ENCODE data around the gene HACE1. TPM values are rescaled to one million over a fixed set of nuclear protein-coding genes. Genes with fewer than 3 reads are reported as not detected.

The HACE1 gene
- polyA plus RNA-seq, 1 experiment: 13.6 TPM

- POLR2A ChIA-PET: no interaction called here
- no peak overlapping the region for H3K4me3 ChIP-seq (ENCODE audit: low read depth, low read length)
Measured at GRCh38 chr6:104888066-104888465, 28.3 kb upstream of the HACE1 start.

GRCh38 chr6:104887350-104887749 lies 27.6 kb upstream of the HACE1 start:
- Histone ChIP-seq H3K9me3 (ENCODE audit: control insufficient read depth, insufficient read depth, low read length) (peaks cover 8% of the 10 kb centered on the region), H3K4me3 (ENCODE audit: low read depth, low read length) (no peak overlapping the region), H3K27ac (ENCODE audit: low read depth, low read length) (no peak overlapping the region), H3K27me3 (ENCODE audit: control insufficient read depth, insufficient read depth, low read length) (peaks cover 2% of the 10 kb centered on the region)
- ChIA-PET POLR2A (no interaction called here), CTCF (no interaction called here)
- TF ChIP-seq CTCF (IDR thresholded peaks at IDR 0.05; ENCODE audit: low read depth, low read length): no peak
- DNase-seq (ENCODE audit: low read depth, low spot score): peak; percentile 6

More at GRCh38 chr6:104888066-104888465, 28.3 kb upstream of the HACE1 start:
- CTCF ChIA-PET: no interaction called here
- H3K9me3 ChIP-seq (ENCODE audit: control insufficient read depth, insufficient read depth, low read length): peaks cover 8% of the 10 kb centered on the region
- no peak overlapping the region for H3K27ac ChIP-seq (ENCODE audit: low read depth, low read length)
- TF ChIP-seq CTCF (IDR thresholded peaks at IDR 0.05; ENCODE audit: low read depth, low read length): no peak
- H3K27me3 ChIP-seq (ENCODE audit: control insufficient read depth, insufficient read depth, low read length): peaks cover 2% of the 10 kb centered on the region
- no peak for DNase-seq (ENCODE audit: low read depth, low spot score)

GRCh38 chr6:104885518-104886043 lies 25.9 kb upstream of the HACE1 start:
- no peaks in the 10 kb centered on the region for H3K27me3 ChIP-seq (ENCODE audit: control insufficient read depth, insufficient read depth, low read length)
- no peak for TF ChIP-seq CTCF (IDR thresholded peaks at IDR 0.05; ENCODE audit: low read depth, low read length)
- no peak overlapping the region for H3K4me3 ChIP-seq (ENCODE audit: low read depth, low read length)
- DNase-seq (ENCODE audit: low read depth, low spot score): no peak
- POLR2A ChIA-PET: no interaction called here
- peaks cover 8% of the 10 kb centered on the region for H3K9me3 ChIP-seq (ENCODE audit: control insufficient read depth, insufficient read depth, low read length)
- CTCF ChIA-PET: no interaction called here
- H3K27ac ChIP-seq (ENCODE audit: low read depth, low read length): no peak overlapping the region

- POLR2A ChIA-PET: no interaction called here
- Histone ChIP-seq H3K9me3 (ENCODE audit: control insufficient read depth, insufficient read depth, low read length) (peaks cover 8% of the 10 kb centered on the region), H3K27ac (ENCODE audit: low read depth, low read length) (no peak overlapping the region), H3K27me3 (ENCODE audit: control insufficient read depth, insufficient read depth, low read length) (peaks cover 2% of the 10 kb centered on the region), H3K4me3 (ENCODE audit: low read depth, low read length) (no peak overlapping the region)
- DNase-seq (ENCODE audit: low read depth, low spot score): no peak
- CTCF ChIA-PET: no interaction called here
- no peak for TF ChIP-seq CTCF (IDR thresholded peaks at IDR 0.05; ENCODE audit: low read depth, low read length)
Measured at GRCh38 chr6:104884867-104885517, 25.3 kb upstream of the HACE1 start.

GRCh38 chr6:104881964-104882668 lies 22.4 kb upstream of the HACE1 start:
- TF ChIP-seq CTCF (IDR thresholded peaks at IDR 0.05; ENCODE audit: low read depth, low read length): no peak
- ChIA-PET POLR2A (no interaction called here), CTCF (no interaction called here)
- no peak for DNase-seq (ENCODE audit: low read depth, low spot score)
- H3K4me3 ChIP-seq (ENCODE audit: low read depth, low read length): no peak overlapping the region
- H3K27me3 ChIP-seq (ENCODE audit: control insufficient read depth, insufficient read depth, low read length): peaks cover 2% of the 10 kb centered on the region
- no peaks in the 10 kb centered on the region; the same call in 1 of the 2 replicates for H3K9me3 ChIP-seq (ENCODE audit: control insufficient read depth, insufficient read depth, low read length)
- H3K27ac ChIP-seq (ENCODE audit: low read depth, low read length): no peak overlapping the region
